ENCODE data around the gene LRRTM3.

The LRRTM3 gene

DNA sequence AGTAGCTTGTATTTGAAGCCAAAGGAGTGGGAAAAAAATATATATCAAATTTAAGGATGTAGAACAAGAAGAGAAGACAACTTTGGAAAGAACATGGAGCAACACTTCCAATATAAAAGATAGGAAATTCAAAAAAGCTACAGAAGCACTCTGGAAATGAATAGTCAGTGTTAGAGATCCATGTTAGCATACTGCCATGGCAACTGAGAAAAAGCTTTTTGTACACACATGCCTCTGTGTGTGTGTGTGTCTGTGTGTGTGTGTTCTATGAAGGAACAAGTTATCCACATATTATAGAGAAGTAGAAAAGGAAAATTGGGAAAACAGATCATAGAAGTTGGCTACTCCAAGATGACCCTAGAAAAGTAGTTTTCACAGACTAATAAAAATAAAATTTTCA is 96.3 kb downstream of the LRRTM3 start:
- Histone ChIP-seq H3K9me3 (ENCODE audit: control insufficient read depth, insufficient read depth, low read length) (no peaks in the 10 kb centered on the region), H3K4me1 (ENCODE audit: control insufficient read depth, low read length) (no peaks in the 10 kb centered on the region), H3K4me3 (ENCODE audit: low read length) (no peak overlapping the region), H3K27me3 (ENCODE audit: control insufficient read depth, low read length) (no peaks in the 10 kb centered on the region), H3K79me2 (ENCODE audit: control insufficient read depth, low read length) (no peaks in the 10 kb centered on the region), H3K4me2 (ENCODE audit: low read length) (no peak overlapping the region), H3K9me2 (replicated peaks; ENCODE audit: control insufficient read depth, low read length) (no peaks in the 10 kb centered on the region), H3K27ac (ENCODE audit: low read depth, low read length) (no peak overlapping the region), H4K20me1 (ENCODE audit: control insufficient read depth, insufficient read depth, low read depth, low read length) (no peaks in the 10 kb centered on the region), H3F3A (ENCODE audit: control insufficient read depth, insufficient read depth) (no peaks in the 10 kb centered on the region), H3K36me3 (ENCODE audit: control insufficient read depth, low read length) (no peaks in the 10 kb centered on the region)
- no peak for TF ChIP-seq EZH2phosphoT487 (IDR thresholded peaks at IDR 0.05; ENCODE audit: borderline replicate concordance, low read length)
- TF ChIP-seq, protein P1, sequence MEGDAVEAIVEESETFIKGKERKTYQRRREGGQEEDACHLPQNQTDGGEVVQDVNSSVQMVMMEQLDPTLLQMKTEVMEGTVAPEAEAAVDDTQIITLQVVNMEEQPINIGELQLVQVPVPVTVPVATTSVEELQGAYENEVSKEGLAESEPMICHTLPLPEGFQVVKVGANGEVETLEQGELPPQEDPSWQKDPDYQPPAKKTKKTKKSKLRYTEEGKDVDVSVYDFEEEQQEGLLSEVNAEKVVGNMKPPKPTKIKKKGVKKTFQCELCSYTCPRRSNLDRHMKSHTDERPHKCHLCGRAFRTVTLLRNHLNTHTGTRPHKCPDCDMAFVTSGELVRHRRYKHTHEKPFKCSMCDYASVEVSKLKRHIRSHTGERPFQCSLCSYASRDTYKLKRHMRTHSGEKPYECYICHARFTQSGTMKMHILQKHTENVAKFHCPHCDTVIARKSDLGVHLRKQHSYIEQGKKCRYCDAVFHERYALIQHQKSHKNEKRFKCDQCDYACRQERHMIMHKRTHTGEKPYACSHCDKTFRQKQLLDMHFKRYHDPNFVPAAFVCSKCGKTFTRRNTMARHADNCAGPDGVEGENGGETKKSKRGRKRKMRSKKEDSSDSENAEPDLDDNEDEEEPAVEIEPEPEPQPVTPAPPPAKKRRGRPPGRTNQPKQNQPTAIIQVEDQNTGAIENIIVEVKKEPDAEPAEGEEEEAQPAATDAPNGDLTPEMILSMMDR (IDR thresholded peaks at IDR 0.05; ENCODE audit: low read depth, low read length, poor library complexity, severe bottlenecking): no peak

DNA sequence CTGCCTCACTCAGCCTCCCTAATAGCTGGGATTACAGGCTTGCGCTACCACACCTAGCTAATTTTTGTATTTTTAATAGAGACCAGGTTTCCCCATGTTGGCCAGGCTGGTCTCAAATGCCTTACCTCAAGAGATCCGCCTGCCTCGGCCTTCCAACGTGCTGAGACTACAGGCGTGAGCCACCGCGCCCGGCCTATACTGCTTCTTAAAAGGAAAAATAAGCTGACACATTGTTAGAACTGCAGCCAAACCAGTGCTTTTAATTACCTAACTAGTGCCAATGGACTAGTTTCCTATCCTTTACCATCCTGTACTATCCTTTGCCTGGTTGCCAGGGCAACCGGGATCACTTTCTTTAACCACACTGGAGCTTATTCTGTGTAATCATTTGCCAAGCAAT is 108.0 kb downstream of the LRRTM3 start:
- TF ChIP-seq, protein P1 (IDR thresholded peaks at IDR 0.05; ENCODE audit: low read depth, low read length, poor library complexity, severe bottlenecking): no peak
- TF ChIP-seq EZH2phosphoT487 (IDR thresholded peaks at IDR 0.05; ENCODE audit: borderline replicate concordance, low read length): no peak
- Histone ChIP-seq H3K27ac (ENCODE audit: low read depth, low read length) (no peak overlapping the region), H3K79me2 (ENCODE audit: control insufficient read depth, low read length) (no peaks in the 10 kb centered on the region), H3F3A (ENCODE audit: control insufficient read depth, insufficient read depth) (no peaks in the 10 kb centered on the region), H4K20me1 (ENCODE audit: control insufficient read depth, insufficient read depth, low read depth, low read length) (no peaks in the 10 kb centered on the region), H3K4me1 (ENCODE audit: control insufficient read depth, low read length) (no peaks in the 10 kb centered on the region), H3K9me2 (replicated peaks; ENCODE audit: control insufficient read depth, low read length) (no peaks in the 10 kb centered on the region), H3K4me2 (ENCODE audit: low read length) (no peak overlapping the region), H3K4me3 (ENCODE audit: low read length) (no peak overlapping the region), H3K27me3 (ENCODE audit: control insufficient read depth, low read length) (no peaks in the 10 kb centered on the region), H3K36me3 (ENCODE audit: control insufficient read depth, low read length) (no peaks in the 10 kb centered on the region), H3K9me3 (ENCODE audit: control insufficient read depth, insufficient read depth, low read length) (no peaks in the 10 kb centered on the region)

DNA sequence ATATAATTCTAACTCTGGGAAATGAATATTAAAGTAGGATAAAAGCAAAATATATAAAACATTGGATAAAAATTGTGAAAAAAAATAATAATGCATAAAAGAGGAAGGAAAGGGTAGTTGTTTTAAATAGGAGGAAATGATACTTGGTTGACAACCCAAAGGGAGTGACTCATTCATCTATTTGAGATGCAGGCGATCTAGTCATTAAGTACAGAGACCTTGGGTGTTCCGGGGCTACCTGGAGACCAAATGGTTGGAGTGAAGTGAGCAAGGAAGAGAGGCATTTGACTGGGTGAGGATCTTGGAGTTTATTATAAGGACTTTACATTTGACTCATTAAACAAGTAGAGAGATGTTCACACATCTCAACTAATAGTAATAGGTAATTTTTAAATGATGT is 111.0 kb downstream of the LRRTM3 start:
- no peak overlapping the region for H3K27ac ChIP-seq (ENCODE audit: low read depth, low read length)
- no peak for TF ChIP-seq EZH2phosphoT487 (IDR thresholded peaks at IDR 0.05; ENCODE audit: borderline replicate concordance, low read length)
- TF ChIP-seq, protein P1 (IDR thresholded peaks at IDR 0.05; ENCODE audit: low read depth, low read length, poor library complexity, severe bottlenecking): no peak
- no peaks in the 10 kb centered on the region for H3K4me1 ChIP-seq (ENCODE audit: control insufficient read depth, low read length)
- H3K4me3 ChIP-seq (ENCODE audit: low read length): no peak overlapping the region
- no peaks in the 10 kb centered on the region for H3K36me3 ChIP-seq (ENCODE audit: control insufficient read depth, low read length)
- no peaks in the 10 kb centered on the region for H3K9me2 ChIP-seq (replicated peaks; ENCODE audit: control insufficient read depth, low read length)
- H3F3A ChIP-seq (ENCODE audit: control insufficient read depth, insufficient read depth): no peaks in the 10 kb centered on the region
- H3K9me3 ChIP-seq (ENCODE audit: control insufficient read depth, insufficient read depth, low read length): no peaks in the 10 kb centered on the region
- H4K20me1 ChIP-seq (ENCODE audit: control insufficient read depth, insufficient read depth, low read depth, low read length): no peaks in the 10 kb centered on the region
- H3K4me2 ChIP-seq (ENCODE audit: low read length): no peak overlapping the region
- no peaks in the 10 kb centered on the region for H3K27me3 ChIP-seq (ENCODE audit: control insufficient read depth, low read length)
- no peaks in the 10 kb centered on the region for H3K79me2 ChIP-seq (ENCODE audit: control insufficient read depth, low read length)

DNA sequence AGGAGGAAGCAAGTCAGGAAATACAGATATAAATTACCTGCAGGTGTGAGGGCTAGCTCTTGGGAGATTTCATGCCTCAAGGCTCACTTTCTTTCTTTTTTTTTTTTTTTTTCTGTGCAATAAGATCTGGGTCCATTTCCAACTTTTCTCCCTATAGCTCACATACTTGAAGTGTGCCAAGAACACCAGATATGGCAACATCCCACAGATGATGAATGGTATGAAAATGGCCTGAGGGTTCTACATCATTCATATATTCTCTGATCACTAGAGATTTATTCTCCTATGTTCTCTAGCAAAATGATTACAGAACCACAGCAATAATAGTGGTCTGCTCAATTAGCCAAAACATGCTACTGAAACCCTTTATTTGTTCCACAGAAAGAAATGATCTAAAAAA is 117.2 kb downstream of the LRRTM3 start:
- Histone ChIP-seq H3K79me2 (ENCODE audit: control insufficient read depth, low read length) (no peaks in the 10 kb centered on the region), H3K27ac (ENCODE audit: low read depth, low read length) (no peak overlapping the region), H3F3A (ENCODE audit: control insufficient read depth, insufficient read depth) (no peaks in the 10 kb centered on the region), H3K27me3 (ENCODE audit: control insufficient read depth, low read length) (no peaks in the 10 kb centered on the region), H3K9me2 (replicated peaks; ENCODE audit: control insufficient read depth, low read length) (no peaks in the 10 kb centered on the region), H3K4me2 (ENCODE audit: low read length) (no peak overlapping the region), H4K20me1 (ENCODE audit: control insufficient read depth, insufficient read depth, low read depth, low read length) (no peaks in the 10 kb centered on the region), H3K9me3 (ENCODE audit: control insufficient read depth, insufficient read depth, low read length) (no peaks in the 10 kb centered on the region), H3K36me3 (ENCODE audit: control insufficient read depth, low read length) (no peaks in the 10 kb centered on the region), H3K4me1 (ENCODE audit: control insufficient read depth, low read length) (no peaks in the 10 kb centered on the region), H3K4me3 (ENCODE audit: low read length) (no peak overlapping the region)
- TF ChIP-seq, protein P1 (IDR thresholded peaks at IDR 0.05; ENCODE audit: low read depth, low read length, poor library complexity, severe bottlenecking): no peak
- no peak for TF ChIP-seq EZH2phosphoT487 (IDR thresholded peaks at IDR 0.05; ENCODE audit: borderline replicate concordance, low read length)
